GM12878 (cell line): ENCODE measurements around the gene COL5A1. TPM values are rescaled to one million over a fixed set of nuclear protein-coding genes. Genes with fewer than 3 reads are reported as not detected.

ENCODE experiments used
- ATAC-seq: fragments of 200-7000 bp; cut with Tn5 transposase; 3 replicates; pipeline ENCODE4 v1.9.1; 2020; ENCODE audit warnings: mild to moderate bottlenecking, moderate library complexity
- BruUV-seq: library from RNA; stranded (reverse); fragments of 400-500 nt; replicated peaks from 2 replicates; lab custom pipeline; 2021; lab: Mats Ljungman, UMichigan
- CTCF ChIA-PET: fragments of 300-600 bp; sonication (Branson Sonifier 250); formaldehyde crosslinking; extraction: SDS; loops from one replicate; lab custom pipeline; 2021; ENCODE audit warnings: inconsistent platforms; lab: Yijun Ruan, JAX
- POLR2A ChIA-PET: fragments of 350-600 bp; formaldehyde crosslinking; extraction: SDS; loops from one replicate; lab custom pipeline; 2021; ENCODE audit warnings: inconsistent platforms; lab: Charles Lee
- RAD21 ChIA-PET: fragments of 300-600 bp; sonication (Branson Sonifier 250); formaldehyde crosslinking; loops from one replicate; lab custom pipeline; 2023; ENCODE audit warnings: antibody characterized with exemption; ENCODE audit not compliant: unreplicated experiment; lab: Charles Lee
- SMC1A ChIA-PET: fragments of 300-600 bp; sonication (Branson Sonifier 250); formaldehyde crosslinking; loops from one replicate; lab custom pipeline; 2023; ENCODE audit not compliant: unreplicated experiment, uncharacterized antibody; lab: Charles Lee
- DNase-seq: peaks from one replicate; pipeline ENCODE4 v3.0.0-alpha.2; 2011; ENCODE audit warnings: low read depth, low spot score
- FAIRE-seq: peaks from 3 replicates; lab custom pipeline; 2011; peaks lifted over from hg19 to GRCh38; lab: Jason Lieb, UNC
- H2AFZ ChIP-seq: 2 replicates; pipeline ENCODE4 v1.6.0; 2011; ENCODE audit warnings: low read depth, low read length, control low read depth; ENCODE audit not compliant: control insufficient read depth
- H3K27ac ChIP-seq: 2 replicates; pipeline ENCODE4 v1.5.1; 2011; ENCODE audit warnings: control low read depth; ENCODE audit not compliant: control insufficient read depth, insufficient read depth
- H3K27me3 ChIP-seq, 2 experiments: replicated peaks in 1 of 2; 2 replicates each; pipeline versions ENCODE4 v1.6.0 to v1.6.1; 2011; ENCODE audit warnings: low read length in 1 of 2; ENCODE audit not compliant: control insufficient read depth in 2 of 2, insufficient read depth in 2 of 2
- H3K36me3 ChIP-seq, 2 experiments: 2 replicates each; pipeline ENCODE4 v1.5.1; 2011; ENCODE audit warnings: low read length in 1 of 2; ENCODE audit not compliant: control insufficient read depth in 2 of 2, insufficient read depth in 2 of 2
- H3K4me1 ChIP-seq: 2 replicates; pipeline ENCODE4 v1.6.1; 2011; ENCODE audit warnings: mild to moderate bottlenecking, low read length, moderate library complexity, mixed read lengths; ENCODE audit not compliant: control insufficient read depth, insufficient read depth
- H3K4me2 ChIP-seq: 2 replicates; pipeline ENCODE4 v1.6.0; 2011; ENCODE audit warnings: control low read depth; ENCODE audit not compliant: control insufficient read depth, insufficient read depth
- H3K4me3 ChIP-seq: fragments of 200-600 bp; sonication (generic); 2 replicates; pipeline ENCODE4 v1.5.1; 2016
- H3K79me2 ChIP-seq: 2 replicates; pipeline ENCODE4 v1.6.0; 2011; ENCODE audit warnings: low read length; ENCODE audit not compliant: control insufficient read depth, insufficient read depth
- H3K9ac ChIP-seq: 2 replicates; pipeline ENCODE4 v1.8.0; 2011; ENCODE audit warnings: low read length, control low read depth, mixed read lengths; ENCODE audit not compliant: control insufficient read depth, insufficient read depth
- H3K9me3 ChIP-seq: replicated peaks from 3 replicates; pipeline ENCODE4 v1.5.1; 2011; ENCODE audit warnings: mild to moderate bottlenecking, low read length; ENCODE audit not compliant: control insufficient read depth, insufficient read depth
- H4K20me1 ChIP-seq: 2 replicates; pipeline ENCODE4 v1.6.0; 2011; ENCODE audit not compliant: control insufficient read depth, insufficient read depth
- CREM ChIP-seq: IDR thresholded peaks from 2 replicates; pipeline ENCODE4 v1.6.1; 2014; ENCODE audit warnings: antibody characterized with exemption, low read depth
- CUX1 ChIP-seq: IDR thresholded peaks from 2 replicates; pipeline ENCODE4 v1.6.1; 2012; ENCODE audit warnings: improper control_type of control experiment, low read depth, low read length; ENCODE audit not compliant: insufficient replicate concordance
- EGR1 ChIP-seq, 2 experiments: IDR thresholded peaks; 1 replicate in 1 of 2; 2 replicates in 1 of 2; pipeline ENCODE4 v1.6.1; 2011 to 2012; ENCODE audit warnings: low read depth in 2 of 2, low read length in 2 of 2, borderline replicate concordance in 1 of 2, mild to moderate bottlenecking in 1 of 2, moderate library complexity in 1 of 2
- IRF3 ChIP-seq: fragments of 450-650 bp; IDR thresholded peaks from 2 replicates; pipeline ENCODE4 v1.6.1; 2014; ENCODE audit warnings: mild to moderate bottlenecking
- JUNB ChIP-seq: IDR thresholded peaks from 2 replicates; pipeline ENCODE4 v1.6.1; 2016; ENCODE audit warnings: antibody characterized with exemption, mild to moderate bottlenecking
- NBN ChIP-seq: fragments of 450-650 bp; IDR thresholded peaks from 2 replicates; pipeline ENCODE4 v1.6.1; 2016
- POU2F2 ChIP-seq: IDR thresholded peaks from 3 replicates; pipeline ENCODE4 v1.6.1; 2011; ENCODE audit warnings: low read depth, mild to moderate bottlenecking, low read length, borderline replicate concordance
- RB1 ChIP-seq: fragments of 450-650 bp; formaldehyde crosslinking; IDR thresholded peaks from 2 replicates; pipeline ENCODE4 v1.6.1; 2017; ENCODE audit warnings: mild to moderate bottlenecking, borderline replicate concordance
- SMARCA5 ChIP-seq: fragments of 450-650 bp; IDR thresholded peaks from 2 replicates; pipeline ENCODE4 v1.6.1; 2017; ENCODE audit warnings: mild to moderate bottlenecking
- SMC3 ChIP-seq: IDR thresholded peaks from 2 replicates; pipeline ENCODE4 v1.6.1; 2011; ENCODE audit warnings: low read length, improper control_type of control experiment, borderline replicate concordance
- TARDBP ChIP-seq: IDR thresholded peaks from 2 replicates; pipeline ENCODE4 v1.6.1; 2016; ENCODE audit warnings: borderline replicate concordance
- ZNF207 ChIP-seq: fragments of 450-650 bp; IDR thresholded peaks from 2 replicates; pipeline ENCODE4 v1.6.1; 2014; ENCODE audit warnings: antibody characterized with exemption, mild to moderate bottlenecking, borderline replicate concordance
- ZNF622 ChIP-seq: fragments of 450-650 bp; IDR thresholded peaks from 2 replicates; pipeline ENCODE4 v1.6.1; 2017; ENCODE audit warnings: mild to moderate bottlenecking, inconsistent platforms
- WGBS: methylation state at CpG from one replicate; pipeline ENCODE4 v1.1.6; 2016; ENCODE audit warnings: low lambda C conversion rate; ENCODE audit not compliant: insufficient replicate concordance, insufficient coverage; ENCODE audit errors: missing lambda C conversion rate; 5-methylcytosine and 5-hydroxymethylcytosine counted together
- in situ Hi-C: fragments of 300-500 bp; cut with MboI; formaldehyde crosslinking; loops from 9 replicates; pipeline ENCODE4 v1.14.3; 2018; ENCODE audit warnings: mixed read lengths
- intact Hi-C: fragments of 100-400 bp; cut with micrococcal nuclease; formaldehyde crosslinking; loops from one replicate; pipeline ENCODE4 v1.14.2; 2022; ENCODE audit not compliant: unreplicated experiment
- polyA plus RNA-seq, 11 experiments: library from polyadenylated mRNA; depleted of rRNA in 4 of 11; unstranded in 6 of 11; stranded (reverse) in 5 of 11; fragments of >200 nt; fragmentation: Nextera tagmentation in 4 of 11; fragmentation: Illumina TruSeq in 1 of 11; extraction: Ambion mirVana in 4 of 11; extraction: Trizol in 1 of 11; gene quantifications; 1 replicate in 1 of 11; 2 replicates in 10 of 11; pipeline versions ENCODE4 v1.2.1 to v1.2.3, GENCODE V29; 2011 to 2016; ENCODE audit warnings: inconsistent platforms in 2 of 11, missing spikeins in 2 of 11, low read depth in 1 of 11
- total RNA-seq, 4 experiments: library from RNA; depleted of rRNA in 3 of 4; stranded (reverse); fragments of >200 nt in 3 of 4; fragmentation: Illumina TruSeq in 1 of 4; extraction: Trizol in 1 of 4; gene quantifications; 2 replicates each; pipeline versions ENCODE4 v1.2.1 to v1.2.3, GENCODE V29; 2013 to 2021
- TF ChIP-seq, protein P1 (sequence below): fragments of 450-650 bp; IDR thresholded peaks from 2 replicates; pipeline ENCODE4 v1.6.1; 2017; ENCODE audit warnings: borderline replicate concordance

COL5A1 gene
- total and polyA plus RNA-seq, 10 of the 15 experiments (the other 5 are each of a cell fraction or from before 2014, with no cell fraction given), result under 0.01 to 0.15 (median 0.13) TPM; not detected in 4

- no peak for ATAC-seq
- RAD21 ChIA-PET, result no interaction called here
- FAIRE-seq, result no peak
- BruUV-seq, result no TSS peak
- Histone ChIP-seq H4K20me1 (no peaks in the 10 kb centered on the region), H3K36me3 (no peaks in the 10 kb centered on the region), H3K9me3 (no peaks in the 10 kb centered on the region), H3K4me2 (no peak overlapping the region), H2AFZ (no peak overlapping the region), H3K27ac (no peak overlapping the region), H3K4me1 (no peaks in the 10 kb centered on the region), H3K27me3 (no peaks in the 10 kb centered on the region), H3K79me2 (no peaks in the 10 kb centered on the region), H3K4me3 (no peak overlapping the region), H3K9ac (no peak overlapping the region)
- 52% methylated on average over 5 of the region's 5 CpGs for WGBS
- CTCF ChIA-PET, result no interaction called here
- SMC1A ChIA-PET, result no interaction called here
- intact Hi-C loops, result no loop called here
- POLR2A ChIA-PET, result no interaction called here
- DNase-seq, result no peak
- in situ Hi-C loops, result no loop called here
- TF ChIP-seq NBN (no peak), ZNF622 (no peak), SMARCA5 (no peak), SMC3 (no peak), EGR1 (IDR thresholded peaks at IDR 0.05; ENCODE audit: borderline replicate concordance in 1 of 2, low read depth in 2 of 2, low read length in 2 of 2) (no peak), POU2F2 (no peak), ZNF207 (no peak), JUNB (no peak), TARDBP (no peak), CUX1 (no peak), RB1 (no peak), IRF3 (no peak), CREM (no peak)
- TF ChIP-seq, protein P1, sequence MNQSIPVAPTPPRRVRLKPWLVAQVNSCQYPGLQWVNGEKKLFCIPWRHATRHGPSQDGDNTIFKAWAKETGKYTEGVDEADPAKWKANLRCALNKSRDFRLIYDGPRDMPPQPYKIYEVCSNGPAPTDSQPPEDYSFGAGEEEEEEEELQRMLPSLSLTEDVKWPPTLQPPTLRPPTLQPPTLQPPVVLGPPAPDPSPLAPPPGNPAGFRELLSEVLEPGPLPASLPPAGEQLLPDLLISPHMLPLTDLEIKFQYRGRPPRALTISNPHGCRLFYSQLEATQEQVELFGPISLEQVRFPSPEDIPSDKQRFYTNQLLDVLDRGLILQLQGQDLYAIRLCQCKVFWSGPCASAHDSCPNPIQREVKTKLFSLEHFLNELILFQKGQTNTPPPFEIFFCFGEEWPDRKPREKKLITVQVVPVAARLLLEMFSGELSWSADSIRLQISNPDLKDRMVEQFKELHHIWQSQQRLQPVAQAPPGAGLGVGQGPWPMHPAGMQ, result no peak
Observed at GRCh38 chr9:134676361-134676760, 34.8 kb downstream of the COL5A1 start.
